ENCODE data around the gene KLK8. TPM values are rescaled to one million over a fixed set of nuclear protein-coding genes. Genes with fewer than 3 reads are reported as not detected.

KLK8 gene
- total and polyA plus RNA-seq, 2 experiments from 2014 or later = 4.9 to 14.6 TPM

DNA sequence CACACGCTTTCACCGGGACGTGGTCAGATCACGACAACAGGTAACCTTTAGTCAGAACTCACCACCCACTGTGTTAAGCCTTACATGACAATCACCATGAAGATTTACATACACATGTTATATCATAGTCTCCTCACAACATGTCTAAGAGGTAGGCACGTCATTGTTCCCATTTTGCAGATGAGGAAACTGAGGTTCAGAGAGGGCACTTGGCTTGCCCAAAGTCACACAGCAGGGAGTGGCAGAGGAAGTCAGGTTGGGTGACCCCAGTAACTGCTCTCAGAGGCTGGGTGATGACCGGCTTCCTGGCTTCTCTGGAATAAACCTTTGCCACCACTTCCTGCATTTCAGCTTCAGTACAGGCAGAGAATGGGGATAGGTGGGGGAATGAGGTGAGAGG is 12.8 kb upstream of the KLK8 start (continued):
- TF ChIP-seq, protein P1, sequence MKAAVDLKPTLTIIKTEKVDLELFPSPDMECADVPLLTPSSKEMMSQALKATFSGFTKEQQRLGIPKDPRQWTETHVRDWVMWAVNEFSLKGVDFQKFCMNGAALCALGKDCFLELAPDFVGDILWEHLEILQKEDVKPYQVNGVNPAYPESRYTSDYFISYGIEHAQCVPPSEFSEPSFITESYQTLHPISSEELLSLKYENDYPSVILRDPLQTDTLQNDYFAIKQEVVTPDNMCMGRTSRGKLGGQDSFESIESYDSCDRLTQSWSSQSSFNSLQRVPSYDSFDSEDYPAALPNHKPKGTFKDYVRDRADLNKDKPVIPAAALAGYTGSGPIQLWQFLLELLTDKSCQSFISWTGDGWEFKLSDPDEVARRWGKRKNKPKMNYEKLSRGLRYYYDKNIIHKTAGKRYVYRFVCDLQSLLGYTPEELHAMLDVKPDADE (IDR thresholded peaks at IDR 0.05) = no peak
- TF ChIP-seq JUNB (IDR thresholded peaks at IDR 0.05; ENCODE audit: unreplicated experiment) (no peak), CREB1 (CRISPR knock-in tag; IDR thresholded peaks at IDR 0.05; ENCODE audit: low read depth) (no peak), EZH2phosphoT487 (IDR thresholded peaks at IDR 0.05; ENCODE audit: unreplicated experiment) (no peak), STAT1 (IDR thresholded peaks at IDR 0.05; ENCODE audit: unreplicated experiment) (no peak)

GRCh38 chr19:51012661-51013190 is 11.3 kb upstream of the KLK8 start:
- H3K4me3 Mint-ChIP-seq = no peak overlapping the region
- H4K20me1 ChIP-seq (replicated peaks; ENCODE audit: insufficient read depth) = no peaks in the 10 kb centered on the region
- no peak overlapping the region for H2AFZ ChIP-seq
- peaks cover 8% of the 10 kb centered on the region for H3K27me3 ChIP-seq (ENCODE audit: insufficient read depth)
- H3K4me3 ChIP-seq = no peak overlapping the region
- H3K9me3 Mint-ChIP-seq = peaks cover 6% of the 10 kb centered on the region; the same call in 2 of the 3 replicates
- peaks cover 17% of the 10 kb centered on the region for H3K27me3 Mint-ChIP-seq (ENCODE audit: insufficient read depth, low read depth, poor library complexity)
- H3K4me2 ChIP-seq = no peak overlapping the region
- H3K27ac Mint-ChIP-seq = no peak overlapping the region
- DNase-seq (ENCODE audit: low spot score) (no peak), ATAC-seq (no peak)
- no peaks in the 10 kb centered on the region for H3K36me3 ChIP-seq (ENCODE audit: insufficient read depth)
- H3F3A ChIP-seq (replicated peaks; ENCODE audit: low read depth) = no peaks in the 10 kb centered on the region
- no peak overlapping the region for H3K27ac ChIP-seq (ENCODE audit: low read depth)
- H3K9me2 ChIP-seq (ENCODE audit: insufficient read depth) = no peaks in the 10 kb centered on the region
- H3K36me3 Mint-ChIP-seq (ENCODE audit: low read depth) = no peaks in the 10 kb centered on the region
- no peaks in the 10 kb centered on the region for H3K79me2 ChIP-seq (replicated peaks; ENCODE audit: insufficient read depth)
- no peaks in the 10 kb centered on the region for H3K4me1 Mint-ChIP-seq
- no peaks in the 10 kb centered on the region for H3K4me1 ChIP-seq (ENCODE audit: insufficient read depth)
- TF ChIP-seq NANOG (IDR thresholded peaks at IDR 0.05; ENCODE audit: borderline replicate concordance) = no peak
- TF ChIP-seq ZNF331 (CRISPR knock-in tag; IDR thresholded peaks at IDR 0.05; ENCODE audit: low read depth) = no peak
- no peak for TF ChIP-seq ZNF462 (CRISPR knock-in tag; IDR thresholded peaks at IDR 0.05)
- TF ChIP-seq, protein P2, sequence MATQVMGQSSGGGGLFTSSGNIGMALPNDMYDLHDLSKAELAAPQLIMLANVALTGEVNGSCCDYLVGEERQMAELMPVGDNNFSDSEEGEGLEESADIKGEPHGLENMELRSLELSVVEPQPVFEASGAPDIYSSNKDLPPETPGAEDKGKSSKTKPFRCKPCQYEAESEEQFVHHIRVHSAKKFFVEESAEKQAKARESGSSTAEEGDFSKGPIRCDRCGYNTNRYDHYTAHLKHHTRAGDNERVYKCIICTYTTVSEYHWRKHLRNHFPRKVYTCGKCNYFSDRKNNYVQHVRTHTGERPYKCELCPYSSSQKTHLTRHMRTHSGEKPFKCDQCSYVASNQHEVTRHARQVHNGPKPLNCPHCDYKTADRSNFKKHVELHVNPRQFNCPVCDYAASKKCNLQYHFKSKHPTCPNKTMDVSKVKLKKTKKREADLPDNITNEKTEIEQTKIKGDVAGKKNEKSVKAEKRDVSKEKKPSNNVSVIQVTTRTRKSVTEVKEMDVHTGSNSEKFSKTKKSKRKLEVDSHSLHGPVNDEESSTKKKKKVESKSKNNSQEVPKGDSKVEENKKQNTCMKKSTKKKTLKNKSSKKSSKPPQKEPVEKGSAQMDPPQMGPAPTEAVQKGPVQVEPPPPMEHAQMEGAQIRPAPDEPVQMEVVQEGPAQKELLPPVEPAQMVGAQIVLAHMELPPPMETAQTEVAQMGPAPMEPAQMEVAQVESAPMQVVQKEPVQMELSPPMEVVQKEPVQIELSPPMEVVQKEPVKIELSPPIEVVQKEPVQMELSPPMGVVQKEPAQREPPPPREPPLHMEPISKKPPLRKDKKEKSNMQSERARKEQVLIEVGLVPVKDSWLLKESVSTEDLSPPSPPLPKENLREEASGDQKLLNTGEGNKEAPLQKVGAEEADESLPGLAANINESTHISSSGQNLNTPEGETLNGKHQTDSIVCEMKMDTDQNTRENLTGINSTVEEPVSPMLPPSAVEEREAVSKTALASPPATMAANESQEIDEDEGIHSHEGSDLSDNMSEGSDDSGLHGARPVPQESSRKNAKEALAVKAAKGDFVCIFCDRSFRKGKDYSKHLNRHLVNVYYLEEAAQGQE (IDR thresholded peaks at IDR 0.05; ENCODE audit: unreplicated experiment) = no peak
- no peak for TF ChIP-seq CREB1 (CRISPR knock-in tag; IDR thresholded peaks at IDR 0.05; ENCODE audit: low read depth)
- no peak for TF ChIP-seq EZH2 (IDR thresholded peaks at IDR 0.05; ENCODE audit: low read depth, unreplicated experiment)
- TF ChIP-seq ZNF114 (CRISPR knock-in tag; IDR thresholded peaks at IDR 0.05) = no peak
- no peak for TF ChIP-seq EZH2phosphoT487 (IDR thresholded peaks at IDR 0.05; ENCODE audit: unreplicated experiment)
- TF ChIP-seq STAT1 (IDR thresholded peaks at IDR 0.05; ENCODE audit: unreplicated experiment) = no peak
- TF ChIP-seq, protein P1 (IDR thresholded peaks at IDR 0.05) = no peak

Measured in GM23338 (cell line).